Stimulated activated CD8-positive, alpha-beta memory T cell treated with anti-CD3 and anti-CD28 coated beads, Interleukin-15, amount 100 ng/mL, for 24 hours (primary cell): ENCODE results near the gene RSPH6A.

Experiments used
- DNase-seq: peaks from one replicate; pipeline ENCODE4 v3.0.0-alpha.2; 2020; ENCODE audit warnings: low read depth

Gene RSPH6A

DNA sequence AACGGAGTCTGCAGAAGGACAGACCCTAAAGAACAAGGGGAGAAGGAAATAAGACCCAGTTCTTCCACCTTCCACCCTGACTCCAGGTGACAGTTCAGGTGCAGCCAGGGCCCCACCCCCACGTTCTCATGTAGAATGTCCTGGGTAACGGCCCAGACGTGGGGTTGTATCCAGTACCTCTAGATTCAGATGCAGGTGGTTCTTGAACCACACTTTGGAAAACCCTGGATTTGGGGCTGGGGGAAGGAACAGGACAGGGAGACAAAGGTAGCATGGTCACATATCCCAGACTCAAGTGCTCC lies 35.0 kb downstream of the RSPH6A start:
- no peak for DNase-seq

DNA sequence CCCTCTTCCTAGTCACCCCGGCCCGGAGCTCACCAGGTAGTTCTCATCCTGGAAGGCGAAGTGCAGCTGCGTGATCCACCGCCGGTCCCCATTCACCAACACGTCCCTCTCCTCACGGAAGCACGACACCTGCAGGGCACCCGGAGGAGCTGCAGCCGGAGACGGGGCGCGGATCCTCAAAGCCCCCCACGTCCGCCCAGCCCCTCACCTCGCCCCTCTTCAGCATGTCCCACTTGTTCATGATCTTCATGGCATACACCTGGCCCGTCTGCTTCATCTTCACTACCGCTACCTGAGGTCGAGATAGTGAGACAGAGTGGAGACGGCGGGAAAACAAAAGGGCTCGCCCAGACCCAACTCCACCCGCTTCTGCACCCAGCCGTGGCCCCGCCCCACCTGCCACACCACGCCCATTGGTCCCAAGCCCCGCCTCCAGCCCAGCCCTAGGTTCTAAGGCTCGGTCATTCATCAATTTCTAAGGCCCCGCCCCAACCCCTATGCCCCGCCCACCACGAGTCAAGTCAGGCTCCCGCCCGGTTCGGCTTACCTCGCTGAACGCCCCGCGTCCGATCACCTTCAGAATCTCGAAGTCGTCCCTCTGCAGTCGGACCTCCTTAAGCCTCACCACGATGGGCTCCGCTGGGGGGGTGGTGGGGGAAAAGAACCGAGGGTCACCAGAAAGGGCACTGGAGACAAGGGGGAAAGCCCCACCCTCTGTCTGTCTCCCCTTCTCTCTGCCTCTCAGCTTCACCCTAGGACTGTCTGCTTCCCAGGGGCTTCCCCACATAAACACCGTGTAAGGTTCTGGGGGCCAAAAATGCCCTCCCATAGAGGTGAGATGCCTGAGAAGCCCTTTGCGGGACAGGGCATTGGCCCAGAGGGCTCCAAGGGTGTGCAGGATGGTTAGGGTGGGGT lies 35.6 kb downstream of the RSPH6A start:
- peak; percentile 74 for DNase-seq

DNA sequence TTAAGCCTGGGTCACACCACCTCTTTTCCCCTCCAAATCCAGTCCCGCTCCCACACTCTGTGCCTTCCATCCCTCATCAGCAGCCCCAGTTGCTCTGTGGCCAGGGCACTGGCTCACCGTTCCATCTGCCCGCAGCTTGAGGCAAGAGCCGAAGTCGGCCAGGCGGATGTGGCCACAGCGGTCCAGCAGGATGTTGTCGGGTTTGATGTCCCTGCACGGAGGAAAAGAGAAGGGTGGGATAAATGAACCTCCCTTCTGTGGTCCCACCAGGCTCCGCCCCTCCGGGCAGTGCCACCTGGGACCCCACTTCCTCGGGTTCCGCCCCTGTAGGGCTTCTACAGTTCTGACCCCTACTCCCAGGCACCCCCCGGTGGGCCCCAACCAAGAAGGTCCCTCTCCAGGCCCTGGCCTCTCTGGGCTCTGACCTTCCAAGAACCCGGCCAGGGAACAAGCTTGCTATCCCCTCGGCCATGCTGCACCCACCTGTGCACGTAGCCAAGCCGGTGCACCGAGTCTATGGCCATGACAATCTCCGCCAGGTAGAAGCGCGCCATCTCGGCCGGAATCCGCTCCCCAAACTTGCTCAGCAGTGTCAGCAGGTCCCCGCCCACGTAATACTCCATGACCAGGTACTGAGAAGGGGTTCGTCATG lies 37.0 kb downstream of the RSPH6A start:
- DNase-seq = no peak

- no peak for DNase-seq
Observed at GRCh38 chr19:45777395-45777961, 37.6 kb downstream of the RSPH6A start.

DNA sequence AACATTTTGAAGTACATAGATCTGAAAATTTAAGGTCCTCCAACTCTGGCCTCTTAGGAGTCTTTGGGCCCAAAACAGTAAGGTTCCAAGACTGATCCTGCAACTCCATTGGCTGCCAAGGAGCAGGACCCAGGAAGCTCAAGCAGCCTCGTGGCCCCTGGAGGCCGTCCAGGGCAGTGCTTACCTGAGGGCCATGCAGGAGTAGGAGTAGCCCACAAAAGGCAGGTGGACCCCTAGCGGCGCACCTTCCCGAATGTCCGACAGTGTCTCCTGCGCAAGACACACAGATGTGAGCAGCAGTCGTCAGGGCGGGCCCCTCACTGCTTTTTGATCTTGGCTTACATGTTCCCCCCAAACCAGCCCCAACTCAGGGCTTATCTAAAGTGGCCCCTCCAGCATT lies 40.3 kb downstream of the RSPH6A start:
- no peak for DNase-seq

GRCh38 chr19:45773384-45773783 lies 41.7 kb downstream of the RSPH6A start:
- DNase-seq = no peak

DNA sequence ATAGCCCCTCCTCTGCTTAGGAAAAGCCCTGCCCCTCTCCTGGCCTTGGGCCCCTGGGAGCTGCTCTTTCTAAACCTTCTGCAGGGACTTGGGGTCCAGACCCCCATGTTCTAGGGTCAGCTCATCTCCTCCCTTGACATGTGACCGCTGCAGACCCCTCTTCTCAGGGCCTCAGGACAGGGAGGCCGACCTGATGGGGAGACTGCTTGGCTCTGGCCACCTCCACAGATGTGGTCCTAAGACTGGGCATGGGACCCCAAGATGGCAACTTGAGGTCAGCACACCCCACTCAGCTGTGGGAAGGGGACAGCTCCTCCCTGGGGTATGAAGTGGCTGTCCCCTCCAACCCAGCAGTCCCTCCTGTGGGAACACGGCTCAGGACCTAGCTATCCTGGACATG lies 42.2 kb downstream of the RSPH6A start:
- DNase-seq = no peak

DNA sequence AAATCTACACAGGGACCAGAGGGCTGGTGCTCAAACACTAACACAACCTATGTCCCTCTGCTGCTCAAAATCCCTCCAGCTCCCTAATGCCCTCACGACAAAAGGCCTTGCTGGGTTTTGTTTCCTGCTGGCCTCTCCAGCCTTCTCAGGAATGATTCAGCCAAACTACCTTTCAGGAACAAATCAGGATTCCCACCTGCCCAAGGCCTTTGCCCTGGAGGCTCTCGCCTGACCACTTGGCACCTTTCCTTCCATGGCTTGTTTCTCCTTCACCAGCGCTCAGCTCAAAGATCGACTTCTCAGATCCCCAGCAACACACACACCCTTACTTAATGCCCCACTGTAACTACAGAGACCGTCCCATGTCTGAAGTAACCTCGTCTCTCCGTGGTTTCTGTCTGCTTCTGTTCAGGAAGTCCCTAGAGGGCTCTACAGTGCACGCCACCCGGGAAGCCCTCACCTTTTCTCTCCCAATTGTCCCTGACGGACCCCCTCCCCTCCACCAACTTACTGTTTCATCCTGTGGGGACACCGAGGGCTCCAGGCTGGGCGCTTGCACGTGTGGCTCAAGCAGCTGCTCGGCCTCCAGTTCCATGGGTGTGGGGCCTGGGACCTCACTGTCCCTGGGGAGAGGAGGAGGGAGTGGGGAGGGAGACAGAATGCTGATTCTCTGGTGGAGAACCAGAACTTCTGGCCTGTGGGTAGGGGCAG lies 42.8 kb downstream of the RSPH6A start:
- no peak for DNase-seq

DNA sequence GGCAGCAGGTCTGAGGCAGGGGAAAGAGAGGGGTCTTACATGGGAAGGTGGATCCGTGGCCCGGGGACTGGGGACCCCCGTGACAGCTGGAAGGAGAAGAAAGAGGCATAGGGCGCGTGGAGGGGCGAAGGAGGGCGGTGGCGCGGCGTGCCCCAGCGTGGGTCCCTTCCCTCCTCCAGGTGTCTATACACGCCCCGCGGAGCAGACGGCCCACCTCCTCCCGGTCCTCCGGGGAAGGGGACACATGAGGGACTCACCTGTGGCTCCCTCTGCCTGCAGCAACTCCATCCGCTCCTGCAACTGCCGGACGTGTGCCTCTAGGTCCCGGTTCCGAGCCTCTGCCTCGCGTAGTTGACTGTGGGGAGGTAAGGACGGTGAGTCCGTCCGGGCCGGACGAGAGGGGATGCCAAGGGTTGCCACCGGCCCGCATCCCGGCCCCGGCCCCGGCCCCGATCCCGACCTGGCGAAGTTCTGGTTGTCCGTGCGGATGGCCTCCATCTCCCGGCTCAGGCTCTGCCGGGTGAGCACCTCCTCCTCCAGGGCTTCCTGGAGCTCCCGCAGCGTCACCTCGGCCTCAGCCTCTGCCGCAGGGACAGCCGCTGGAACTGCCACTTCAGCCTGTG lies 43.7 kb downstream of the RSPH6A start:
- no peak for DNase-seq

GRCh38 chr19:45770192-45771101 lies 44.7 kb downstream of the RSPH6A start:
- DNase-seq = peak; percentile 83

GRCh38 chr19:45769821-45770191 lies 45.3 kb downstream of the RSPH6A start:
- DNase-seq = no peak

- peak; percentile 73 for DNase-seq
Observed at GRCh38 chr19:45768984-45769782, 45.9 kb downstream of the RSPH6A start, which contains the start of gene SIX5. Gene SIX5 (minus strand): TSS chr19:45769252. CDS start chr19:45768844, 408 bp downstream.

DNA sequence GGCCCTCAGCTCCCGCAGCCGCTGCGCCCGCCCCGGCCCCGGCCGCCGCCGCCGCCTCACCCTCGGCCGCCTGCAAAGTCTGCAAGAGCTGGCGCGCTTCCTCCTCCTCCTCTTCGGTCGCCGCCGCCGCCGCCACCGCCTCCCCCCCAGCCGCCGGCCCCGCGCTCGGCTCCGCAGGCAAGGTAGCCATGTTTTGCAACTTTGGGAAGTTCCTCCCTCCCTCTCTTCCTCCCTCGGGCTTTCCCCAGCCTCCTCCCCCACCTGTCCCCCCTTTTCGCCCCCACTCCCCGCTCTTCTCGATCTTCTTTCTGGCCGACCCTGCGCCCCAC lies 46.5 kb downstream of the RSPH6A start:
- DNase-seq = no peak

DNA sequence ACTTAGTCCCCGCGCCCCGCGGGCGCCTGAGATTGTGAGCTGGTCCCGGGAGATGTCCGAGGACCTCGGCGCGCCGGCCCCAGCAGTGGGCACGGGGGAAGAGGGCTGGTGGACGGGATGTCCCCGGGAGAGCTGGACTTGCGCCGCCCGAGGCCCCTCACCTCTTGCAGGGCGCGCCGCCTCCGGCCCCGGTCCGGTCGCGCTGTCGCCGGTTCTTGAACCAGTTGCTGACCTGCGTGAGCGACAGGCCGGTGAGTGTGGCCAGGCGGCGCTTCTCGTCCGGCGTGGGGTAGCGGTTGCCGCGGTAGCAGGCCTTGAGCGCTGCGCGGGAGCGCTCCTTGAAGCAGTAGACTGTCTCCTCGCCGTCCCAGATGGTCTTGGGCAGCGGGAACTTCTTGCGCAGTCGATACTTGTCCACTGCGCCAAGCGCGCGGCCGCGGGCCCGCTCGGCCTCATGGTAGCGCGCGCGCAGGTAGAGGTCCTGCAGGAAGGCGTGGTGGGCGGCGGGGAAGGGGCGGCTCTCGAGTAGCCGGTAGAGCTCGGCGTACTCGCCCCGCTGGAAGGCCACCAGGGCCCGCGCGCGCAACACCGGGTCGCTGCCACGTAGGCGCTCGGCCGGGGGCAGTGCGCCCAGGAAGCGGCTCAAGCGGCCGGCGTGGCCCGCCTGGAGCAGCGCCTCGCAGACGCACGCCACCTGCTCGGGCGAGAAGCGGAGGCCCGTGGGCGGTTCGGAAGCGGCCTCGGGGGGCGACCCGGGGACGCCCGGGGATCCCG lies 47.0 kb downstream of the RSPH6A start:
- no peak for DNase-seq

DNA sequence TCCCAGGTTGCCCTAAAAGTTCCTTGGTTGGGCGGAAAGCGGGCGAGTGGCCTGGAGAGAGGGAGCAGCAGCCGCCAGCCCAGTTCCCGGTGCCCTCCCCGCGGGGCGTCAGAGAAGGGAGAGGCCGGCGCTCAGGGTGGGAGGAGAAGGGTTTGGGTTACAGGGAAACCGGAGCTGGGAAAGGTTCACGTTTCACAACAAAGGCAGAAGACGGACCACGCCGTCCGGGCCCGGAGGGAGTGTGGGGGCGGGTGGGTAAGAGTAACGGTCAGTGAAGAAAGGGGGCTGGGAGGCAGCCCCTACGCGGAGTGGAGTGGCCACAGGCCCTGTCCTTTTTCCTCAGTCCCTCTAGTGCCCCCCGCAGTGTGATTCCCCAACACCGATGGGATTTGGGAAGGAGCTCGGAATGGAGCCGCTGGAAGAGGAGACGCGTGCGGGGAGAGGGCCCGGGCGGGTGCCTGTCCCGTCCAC lies 47.7 kb downstream of the RSPH6A start:
- DNase-seq = no peak

DNA sequence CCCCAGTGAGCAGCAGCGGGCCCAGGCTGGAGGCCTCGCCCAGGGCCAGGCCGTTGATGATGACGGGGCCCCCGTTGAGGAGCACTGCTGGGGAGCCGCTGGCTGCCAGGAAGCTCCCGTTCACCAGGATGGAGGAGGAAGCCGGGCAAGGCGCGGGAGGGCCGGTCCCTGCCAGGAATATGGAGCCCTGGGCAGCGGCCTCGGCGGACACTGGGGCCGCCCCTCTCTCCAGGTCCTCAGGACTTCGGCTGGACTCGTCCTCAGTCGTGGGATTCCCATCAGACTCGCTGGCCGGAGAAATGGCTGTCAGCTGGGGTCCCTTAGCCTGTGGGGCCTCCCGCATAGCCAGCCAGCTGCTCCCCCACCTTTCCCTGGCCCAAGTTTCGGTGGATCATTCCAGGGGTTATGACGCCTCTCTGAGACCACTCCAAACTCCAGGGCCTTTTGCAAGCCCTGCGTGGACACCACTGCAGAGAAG lies 48.2 kb downstream of the RSPH6A start:
- no peak for DNase-seq

- DNase-seq = no peak
Observed at GRCh38 chr19:45766296-45766868, 48.7 kb downstream of the RSPH6A start.

- DNase-seq = no peak
Observed at GRCh38 chr19:45765702-45766295, 49.3 kb downstream of the RSPH6A start.
